ENCODE data around the gene KCP. TPM values are rescaled to one million over a fixed set of nuclear protein-coding genes. Genes with fewer than 3 reads are reported as not detected.

Gene KCP
- total RNA-seq, 1 donor from 2014 or later, result 23.7 TPM

DNA sequence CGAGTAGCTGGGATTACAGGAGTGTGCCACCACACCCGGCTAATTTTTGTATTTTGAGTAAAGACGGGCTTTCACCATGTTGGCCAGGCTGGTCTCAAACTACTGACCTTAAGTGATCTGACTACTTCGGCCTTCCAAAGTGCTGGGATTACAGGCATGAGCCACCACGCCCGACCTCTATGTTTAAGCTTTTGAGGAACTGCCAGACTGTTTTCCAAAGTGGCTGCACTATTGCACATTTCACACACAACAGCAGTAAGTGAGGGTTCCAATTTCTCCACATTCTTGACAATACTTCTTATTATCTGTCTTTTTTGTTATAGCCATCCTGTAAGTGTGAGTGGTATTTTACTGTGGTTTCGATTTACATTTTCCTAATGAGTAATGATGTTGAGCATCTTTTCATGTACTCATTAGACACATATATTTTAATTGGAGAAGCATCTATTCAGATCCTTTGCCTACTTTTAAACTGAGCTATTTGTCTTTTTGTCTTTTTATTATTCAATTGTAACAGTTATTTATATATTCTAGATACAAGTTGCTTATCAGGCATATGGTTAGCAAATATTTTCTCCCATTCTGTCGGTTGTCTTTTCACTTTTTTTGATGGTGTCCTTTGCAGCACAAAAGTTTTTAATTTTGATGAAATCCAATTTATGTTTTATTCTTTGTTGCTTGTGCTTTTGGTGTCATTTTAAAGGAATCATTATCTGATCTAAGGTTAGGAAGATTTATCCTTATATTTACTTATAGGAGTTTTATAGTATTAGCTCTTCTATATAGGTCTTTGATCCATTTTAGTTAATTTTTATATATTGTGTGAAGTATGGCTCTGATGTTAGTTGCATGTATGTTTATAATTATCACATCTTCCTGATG lies 14.4 kb upstream of the KCP start:
- Mint-ChIP-seq H3K27me3 (ENCODE audit: low read depth) (peaks cover 36% of the 10 kb centered on the region), H3K4me1 (peaks cover 11% of the 10 kb centered on the region), H3K27ac (no peak overlapping the region), H3K36me3 (no peaks in the 10 kb centered on the region), H3K9me3 (no peaks in the 10 kb centered on the region), H3K4me3 (no peak overlapping the region)
- TF ChIP-seq, protein P1, sequence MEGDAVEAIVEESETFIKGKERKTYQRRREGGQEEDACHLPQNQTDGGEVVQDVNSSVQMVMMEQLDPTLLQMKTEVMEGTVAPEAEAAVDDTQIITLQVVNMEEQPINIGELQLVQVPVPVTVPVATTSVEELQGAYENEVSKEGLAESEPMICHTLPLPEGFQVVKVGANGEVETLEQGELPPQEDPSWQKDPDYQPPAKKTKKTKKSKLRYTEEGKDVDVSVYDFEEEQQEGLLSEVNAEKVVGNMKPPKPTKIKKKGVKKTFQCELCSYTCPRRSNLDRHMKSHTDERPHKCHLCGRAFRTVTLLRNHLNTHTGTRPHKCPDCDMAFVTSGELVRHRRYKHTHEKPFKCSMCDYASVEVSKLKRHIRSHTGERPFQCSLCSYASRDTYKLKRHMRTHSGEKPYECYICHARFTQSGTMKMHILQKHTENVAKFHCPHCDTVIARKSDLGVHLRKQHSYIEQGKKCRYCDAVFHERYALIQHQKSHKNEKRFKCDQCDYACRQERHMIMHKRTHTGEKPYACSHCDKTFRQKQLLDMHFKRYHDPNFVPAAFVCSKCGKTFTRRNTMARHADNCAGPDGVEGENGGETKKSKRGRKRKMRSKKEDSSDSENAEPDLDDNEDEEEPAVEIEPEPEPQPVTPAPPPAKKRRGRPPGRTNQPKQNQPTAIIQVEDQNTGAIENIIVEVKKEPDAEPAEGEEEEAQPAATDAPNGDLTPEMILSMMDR (IDR thresholded peaks at IDR 0.05; ENCODE audit: unreplicated experiment), result no peak
- no peak for DNase-seq (ENCODE audit: low spot score in 2 of 2, unreplicated experiment in 2 of 2)

DNA sequence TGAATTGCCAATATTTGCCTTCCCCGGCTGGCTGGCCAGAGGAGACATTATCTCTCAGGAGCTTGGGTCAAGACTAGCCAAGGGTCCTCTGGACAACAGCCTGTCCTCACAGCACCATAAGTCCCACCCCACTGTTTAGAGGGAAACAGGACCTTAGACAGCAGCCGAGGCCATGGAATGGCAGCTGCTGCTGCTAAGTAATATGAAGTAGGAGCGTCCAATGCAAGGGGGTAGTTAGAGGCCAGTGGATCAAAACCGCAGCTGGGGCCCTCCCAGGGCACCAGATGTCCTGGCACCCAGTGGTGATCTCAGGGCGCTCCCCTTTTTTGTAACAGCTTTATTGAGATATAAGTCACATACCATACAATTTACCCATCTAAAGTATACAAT lies 12.9 kb upstream of the KCP start:
- peaks cover 11% of the 10 kb centered on the region for H3K4me1 Mint-ChIP-seq
- TF ChIP-seq, protein P1 (IDR thresholded peaks at IDR 0.05; ENCODE audit: unreplicated experiment), result no peak
- no peaks in the 10 kb centered on the region for H3K9me3 Mint-ChIP-seq
- DNase-seq (ENCODE audit: low spot score in 2 of 2, unreplicated experiment in 2 of 2), result no peak
- no peak overlapping the region for H3K27ac Mint-ChIP-seq
- no peaks in the 10 kb centered on the region for H3K36me3 Mint-ChIP-seq
- H3K4me3 Mint-ChIP-seq, result no peak overlapping the region
- H3K27me3 Mint-ChIP-seq (ENCODE audit: low read depth), result peaks cover 50% of the 10 kb centered on the region

DNA sequence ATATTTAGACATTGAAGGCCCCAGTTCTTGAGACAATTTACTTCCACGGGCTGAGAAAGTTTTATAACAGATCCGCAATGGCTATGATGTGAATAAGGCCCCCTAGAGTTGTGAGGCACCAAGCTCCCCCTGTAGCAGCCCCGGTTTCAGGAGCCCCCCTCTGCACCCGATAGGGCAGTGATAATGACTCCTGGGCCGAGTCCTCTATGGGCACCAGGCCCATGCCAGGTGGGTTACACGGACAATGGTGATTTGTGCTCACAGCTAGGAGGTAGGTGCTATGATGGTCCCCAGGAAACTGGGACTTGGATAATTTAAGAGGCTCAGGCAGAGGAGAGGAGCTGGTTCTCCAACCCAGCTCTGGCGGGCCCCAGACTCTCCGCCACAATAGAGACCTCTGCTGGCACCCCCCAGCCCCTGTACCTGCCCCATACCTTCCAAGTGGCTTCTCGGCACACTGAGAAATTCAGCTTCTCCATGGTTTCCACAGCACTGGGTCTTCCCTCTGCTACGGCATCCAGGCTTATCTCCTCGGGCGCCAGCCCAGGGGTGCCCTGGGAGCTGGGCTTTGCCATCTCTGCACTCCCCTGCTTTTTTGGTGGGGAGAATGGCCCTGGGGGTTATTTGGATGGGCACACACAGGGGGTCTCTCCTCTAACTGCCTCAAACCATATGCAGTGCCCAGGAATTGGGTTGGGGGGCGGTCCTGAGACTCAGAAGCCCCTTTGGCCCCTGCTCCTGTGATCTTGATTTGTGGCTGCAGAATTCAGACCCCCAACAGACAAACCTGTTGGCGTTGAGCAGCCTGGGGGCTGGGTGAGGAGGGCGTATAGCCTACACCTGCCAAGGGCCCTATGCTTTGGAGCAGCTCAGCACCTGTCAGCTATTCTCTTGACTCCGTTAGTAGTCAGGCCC lies 12.2 kb upstream of the KCP start:
- Mint-ChIP-seq H3K9me3 (no peaks in the 10 kb centered on the region), H3K4me3 (no peak overlapping the region), H3K36me3 (no peaks in the 10 kb centered on the region), H3K27me3 (ENCODE audit: low read depth) (peaks cover 56% of the 10 kb centered on the region), H3K4me1 (peaks cover 11% of the 10 kb centered on the region), H3K27ac (no peak overlapping the region)
- no peak for DNase-seq (ENCODE audit: low spot score in 2 of 2, unreplicated experiment in 2 of 2)
- TF ChIP-seq, protein P1 (IDR thresholded peaks at IDR 0.05; ENCODE audit: unreplicated experiment), result no peak

DNA sequence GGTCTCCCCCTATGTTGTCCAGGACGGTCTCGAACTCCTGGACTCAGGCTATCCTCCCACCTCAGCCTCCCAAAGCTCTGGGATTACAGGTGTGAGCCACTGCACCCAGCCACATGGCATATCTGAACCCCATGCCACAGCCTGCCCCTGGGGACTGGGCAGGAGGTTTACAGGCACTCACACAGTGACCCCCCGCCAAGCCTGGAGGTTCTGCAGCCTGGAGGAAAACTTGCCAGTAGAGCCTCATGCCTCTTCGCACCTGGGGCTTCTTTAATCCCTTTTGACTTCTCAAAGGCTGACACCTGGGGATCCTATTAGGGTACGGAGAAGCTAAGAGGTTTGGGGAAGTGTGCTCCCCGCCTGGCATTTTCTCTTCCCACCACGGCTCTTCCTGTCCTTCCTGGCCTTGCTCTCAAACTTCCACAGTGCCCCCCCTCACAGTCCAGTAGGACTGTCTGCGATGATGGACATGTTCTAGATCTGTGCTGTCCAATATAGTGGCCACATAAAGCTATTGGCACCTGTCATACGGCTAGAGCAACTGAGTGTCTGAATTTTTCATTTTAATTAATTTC lies 11.4 kb upstream of the KCP start:
- no peak for DNase-seq (ENCODE audit: low spot score in 2 of 2, unreplicated experiment in 2 of 2)

More for the DNA sequence above, 11.4 kb upstream of the KCP start:
- H3K27ac Mint-ChIP-seq, result no peak overlapping the region
- TF ChIP-seq, protein P1 (IDR thresholded peaks at IDR 0.05; ENCODE audit: unreplicated experiment), result no peak
- H3K36me3 Mint-ChIP-seq, result no peaks in the 10 kb centered on the region
- H3K4me1 Mint-ChIP-seq, result peaks cover 11% of the 10 kb centered on the region
- no peak overlapping the region for H3K4me3 Mint-ChIP-seq
- no peaks in the 10 kb centered on the region for H3K9me3 Mint-ChIP-seq
- H3K27me3 Mint-ChIP-seq (ENCODE audit: low read depth), result peaks cover 64% of the 10 kb centered on the region

Data from mesothelial cell of epicardium (in vitro differentiated cells).